Upper lobe of left lung (tissue), 6 donors: ENCODE results near the gene PRPS1L1. TPM values are rescaled to one million over a fixed set of nuclear protein-coding genes. Genes with fewer than 3 reads are reported as not detected.

ENCODE experiments used
- ATAC-seq, 2 donors: fragments of 200-7000 bp; cut with Tn5 transposase; one replicate each; pipeline ENCODE4 v1.9.1; 2022; ENCODE audit warnings: mild to moderate bottlenecking in 2 of 2, moderate library complexity in 2 of 2; ENCODE audit not compliant: low FRiP score in 2 of 2
- DNase-seq, 2 donors: peaks; one replicate each; pipeline ENCODE4 v3.0.0-alpha.2; 2019 to 2020
- H3K27ac ChIP-seq, 4 donors: fragments of 200-600 bp; sonication (generic); one replicate each; pipeline ENCODE4 v1.5.1; 2016 to 2019
- H3K27me3 ChIP-seq, 4 donors: fragments of 200-600 bp; sonication (generic); one replicate each; pipeline ENCODE4 v1.5.1; 2017 to 2019
- H3K36me3 ChIP-seq, 4 donors: fragments of 200-600 bp; sonication (generic); one replicate each; pipeline ENCODE4 v1.5.1; 2016 to 2019
- H3K4me1 ChIP-seq, 4 donors: fragments of 200-600 bp; sonication (generic); one replicate each; pipeline ENCODE4 v1.5.1; 2018 to 2019
- H3K4me3 ChIP-seq, 4 donors: fragments of 200-600 bp; sonication (generic); one replicate each; pipeline ENCODE4 v1.5.1; 2017 to 2019; ENCODE audit warnings: mild to moderate bottlenecking in 2 of 4, moderate library complexity in 1 of 4
- H3K9me3 ChIP-seq, 4 donors: fragments of 200-600 bp; sonication (generic); one replicate each; pipeline ENCODE4 v1.5.1; 2018 to 2019
- CTCF ChIP-seq, 6 experiments: fragments of 450-650 bp in 4 of 6; fragments of 200-600 bp in 2 of 6; sonication (generic) in 2 of 6; IDR thresholded peaks; one replicate each; pipeline ENCODE4 v1.5.1; 2016 to 2019; ENCODE audit warnings: antibody characterized with exemption in 6 of 6
- EP300 ChIP-seq, 4 donors: sonication (generic); formaldehyde crosslinking; IDR thresholded peaks; one replicate each; pipeline ENCODE4 v1.5.1; 2017; ENCODE audit warnings: antibody characterized with exemption in 4 of 4, control low read depth in 2 of 4
- POLR2A ChIP-seq, 4 donors: fragments of 450-650 bp; IDR thresholded peaks; one replicate each; pipeline ENCODE4 v1.5.1; 2016 to 2017; ENCODE audit warnings: antibody characterized with exemption in 4 of 4, mild to moderate bottlenecking in 2 of 4
- POLR2AphosphoS5 ChIP-seq, 2 donors: sonication (generic); formaldehyde crosslinking; IDR thresholded peaks; one replicate each; pipeline ENCODE4 v1.5.1; 2017; ENCODE audit warnings: antibody characterized with exemption in 2 of 2
- WGBS, 2 donors: methylation state at CpG; one replicate each; pipeline ENCODE4 v1.1.5; 2017 to 2018; 5-methylcytosine and 5-hydroxymethylcytosine counted together
- total RNA-seq, 6 donors: library from RNA; depleted of rRNA in 4 of 6; stranded (reverse); fragments of >200 nt in 4 of 6; gene quantifications; one replicate each; pipeline versions ENCODE4 v1.1.0 to v1.2.1, GENCODE V29; 2016 to 2021
- donor health status: DM: no; HTN: no; CAD: no; lungs with moderate emphysema.
- donor health status: DM: no; HTN: yes; CAD: no; lungs with severe emphysema.

PRPS1L1 gene
- total RNA-seq = not detected

GRCh38 chr7:18027628-18028027, at the start of gene PRPS1L1:
Gene PRPS1L1 (minus strand): TSS chr7:18027846.
- DNase-seq = no peak
- TF ChIP-seq POLR2A (IDR thresholded peaks at IDR 0.05) (no peak), POLR2AphosphoS5 (IDR thresholded peaks at IDR 0.05) (no peak), CTCF (IDR thresholded peaks at IDR 0.05) (no peak), EP300 (IDR thresholded peaks at IDR 0.05) (no peak)
- Histone ChIP-seq H3K9me3 (no peaks in the 10 kb centered on the region), H3K27ac (no peak within 1 kb of the TSS), H3K4me1 (no peaks in the 10 kb centered on the region), H3K36me3 (no peaks in the 10 kb centered on the region), H3K27me3 (no peaks in the 10 kb centered on the region), H3K4me3 (no peak within 1 kb of the TSS)
- WGBS, 2 donors = 97% methylated on average over 17 of the region's 17 CpGs
- no peak for ATAC-seq

GRCh38 chr7:18076461-18076860, 48.8 kb upstream of the PRPS1L1 start:
- Histone ChIP-seq H3K9me3 (peaks cover 0 to 10% (median 4%) of the 10 kb centered on the region in 4 donors), H3K4me3 (no peak overlapping the region), H3K36me3 (no peaks in the 10 kb centered on the region), H3K27ac (no peak overlapping the region), H3K27me3 (no peaks in the 10 kb centered on the region), H3K4me1 (no peaks in the 10 kb centered on the region)
- no peak for ATAC-seq
- no peak for TF ChIP-seq POLR2A (IDR thresholded peaks at IDR 0.05)
- 86 to 95% methylated on average over 1 of the region's 1 CpG for WGBS, 2 donors
- no peak for DNase-seq

- 89 to 92% methylated on average over 3 of the region's 3 CpGs for WGBS, 2 donors
- Histone ChIP-seq H3K9me3 (no peaks in the 10 kb centered on the region), H3K27ac (no peak overlapping the region), H3K36me3 (no peaks in the 10 kb centered on the region), H3K27me3 (no peaks in the 10 kb centered on the region), H3K4me3 (no peak overlapping the region), H3K4me1 (no peaks in the 10 kb centered on the region)
- ATAC-seq = no peak
- DNase-seq = no peak
- TF ChIP-seq POLR2A (IDR thresholded peaks at IDR 0.05) (no peak), EP300 (IDR thresholded peaks at IDR 0.05) (no peak), CTCF (IDR thresholded peaks at IDR 0.05) (no peak), POLR2AphosphoS5 (IDR thresholded peaks at IDR 0.05) (no peak)
These were observed 41.1 kb upstream of the PRPS1L1 start for GRCh38 chr7:18068745-18069144.

- 94 to 98% methylated on average over 6 of the region's 6 CpGs for WGBS, 2 donors
- ATAC-seq (peak in 1 of 2 donors; percentile 63), DNase-seq (no peak)
- Histone ChIP-seq H3K36me3 (no peaks in the 10 kb centered on the region), H3K4me3 (no peak overlapping the region), H3K9me3 (no peaks in the 10 kb centered on the region), H3K4me1 (no peaks in the 10 kb centered on the region), H3K27me3 (no peaks in the 10 kb centered on the region), H3K27ac (no peak overlapping the region)
- TF ChIP-seq POLR2A (IDR thresholded peaks at IDR 0.05) (no peak), CTCF (IDR thresholded peaks at IDR 0.05) (peak; percentile 21 to 53 (median 46)), POLR2AphosphoS5 (IDR thresholded peaks at IDR 0.05) (no peak), EP300 (IDR thresholded peaks at IDR 0.05) (no peak)
These were observed 36.7 kb upstream of the PRPS1L1 start for GRCh38 chr7:18064242-18064838.

GRCh38 chr7:18063149-18063901, 35.7 kb upstream of the PRPS1L1 start:
- ATAC-seq (no peak), DNase-seq (no peak)
- H3K4me3 ChIP-seq = no peak overlapping the region
- H3K27me3 ChIP-seq = no peaks in the 10 kb centered on the region
- H3K27ac ChIP-seq = no peak overlapping the region
- 71 to 73% methylated on average over 5 of the region's 5 CpGs for WGBS, 2 donors
- no peaks in the 10 kb centered on the region for H3K9me3 ChIP-seq
- H3K4me1 ChIP-seq = no peaks in the 10 kb centered on the region
- H3K36me3 ChIP-seq = no peaks in the 10 kb centered on the region
- TF ChIP-seq POLR2A (IDR thresholded peaks at IDR 0.05) (no peak), CTCF (IDR thresholded peaks at IDR 0.05) (no peak), EP300 (IDR thresholded peaks at IDR 0.05) (no peak), POLR2AphosphoS5 (IDR thresholded peaks at IDR 0.05) (no peak)
